CD4-positive, CD25-positive, alpha-beta regulatory T cell (primary cell): ENCODE data around the gene GGNBP2. TPM values are rescaled to one million over a fixed set of nuclear protein-coding genes. Genes with fewer than 3 reads are reported as not detected.
A peak's percentile ranks its signal among the peaks of the same experiment; 100 is the strongest.

Experiments used
- ATAC-seq, 2 donors: fragments of 150-1000 bp; cut with Tn5 transposase; one replicate each; pipeline ENCODE4 v1.10.0; 2021; ENCODE audit warnings: low read depth in 2 of 2, moderate number of reproducible peaks in 2 of 2, moderate library complexity in 1 of 2
- DNase-seq, 3 donors: peaks; one replicate each; pipeline versions ENCODE4 v3.0.0 to v3.0.0-alpha.2; 2012 to 2022; ENCODE audit warnings: mixed read lengths in 1 of 3
- H3K27ac ChIP-seq: one replicate; pipeline ENCODE4 v1.7.0; 2013; ENCODE audit warnings: mild to moderate bottlenecking, low read length; ENCODE audit not compliant: insufficient read depth, poor library complexity, severe bottlenecking
- H3K27me3 ChIP-seq: one replicate; pipeline ENCODE4 v1.7.0; 2013; ENCODE audit warnings: low read length; ENCODE audit not compliant: control insufficient read depth, insufficient read depth
- H3K36me3 ChIP-seq: one replicate; pipeline ENCODE4 v1.7.0; 2013; ENCODE audit warnings: mild to moderate bottlenecking, low read length, moderate library complexity; ENCODE audit not compliant: control insufficient read depth, insufficient read depth
- H3K4me1 ChIP-seq: 2 replicates; pipeline ENCODE4 v1.7.0; 2013; ENCODE audit warnings: mild to moderate bottlenecking, low read length; ENCODE audit not compliant: insufficient read depth, control insufficient read depth, poor library complexity, severe bottlenecking
- H3K4me3 ChIP-seq: one replicate; pipeline ENCODE4 v1.7.0; 2013; ENCODE audit warnings: low read depth, mild to moderate bottlenecking, low read length, moderate library complexity
- H3K9me3 ChIP-seq, 2 experiments: 1 replicate in 1 of 2; 2 replicates in 1 of 2; pipeline ENCODE4 v1.7.0; 2013; ENCODE audit warnings: low read length in 2 of 2, mild to moderate bottlenecking in 1 of 2, moderate library complexity in 1 of 2; ENCODE audit not compliant: control insufficient read depth in 2 of 2
- H3K27ac Mint-ChIP-seq, 3 donors: one replicate each; pipeline ENCODE4 v1.8.0; 2020 to 2022; ENCODE audit warnings: mild to moderate bottlenecking in 3 of 3, mixed read lengths in 3 of 3, moderate library complexity in 2 of 3
- H3K27me3 Mint-ChIP-seq: one replicate; pipeline ENCODE4 v1.8.0; 2022; ENCODE audit warnings: mild to moderate bottlenecking, mixed read lengths
- H3K36me3 Mint-ChIP-seq: one replicate; pipeline ENCODE4 v1.8.0; 2020; ENCODE audit warnings: mixed read lengths
- H3K4me1 Mint-ChIP-seq, 4 donors: one replicate each; pipeline ENCODE4 v1.8.0; 2020 to 2022; ENCODE audit warnings: mixed read lengths in 4 of 4, mild to moderate bottlenecking in 1 of 4
- H3K4me3 Mint-ChIP-seq, 4 donors: one replicate each; pipeline ENCODE4 v1.8.0; 2020 to 2022; ENCODE audit warnings: mild to moderate bottlenecking in 4 of 4, mixed read lengths in 4 of 4, moderate library complexity in 3 of 4
- H3K9me3 Mint-ChIP-seq, 7 donors: one replicate each; pipeline ENCODE4 v1.8.0; 2020 to 2022; ENCODE audit warnings: mixed read lengths in 7 of 7, mild to moderate bottlenecking in 3 of 7, moderate library complexity in 2 of 7
- polyA plus RNA-seq, 4 donors: library from polyadenylated mRNA; unstranded; fragments of 300-500 nt; fragmentation: Illumina TruSeq; gene quantifications; one replicate each; pipeline ENCODE4 v1.2.3, GENCODE V29; 2021
- total RNA-seq: library from RNA; stranded (reverse); gene quantifications from one replicate; pipeline ENCODE4 v1.2.3, GENCODE V29; 2022

Gene GGNBP2
- total and polyA plus RNA-seq, 5 donors from 2014 or later: 45.9 to 144 (median 59.6) TPM

GRCh38 chr17:36593656-36594316 lies 49.1 kb downstream of the GGNBP2 start:
- H3K27ac Mint-ChIP-seq: peak overlapping the region in 1 of 3 donors; percentile 23

GRCh38 chr17:36594626-36595401 lies 50.1 kb downstream of the GGNBP2 start:
- H3K9me3 ChIP-seq: no peaks in the 10 kb centered on the region
- Mint-ChIP-seq H3K4me3 (peak overlapping the region in 1 of 4 donors; percentile 67), H3K9me3 (no peaks in the 10 kb centered on the region), H3K4me1 (peaks cover 4 to 20% (median 16%) of the 10 kb centered on the region in 4 donors), H3K27ac (no peak overlapping the region), H3K27me3 (no peaks in the 10 kb centered on the region), H3K36me3 (no peaks in the 10 kb centered on the region)
- H3K27ac ChIP-seq: no peak overlapping the region
- H3K27me3 ChIP-seq: peaks cover 3% of the 10 kb centered on the region
- no peaks in the 10 kb centered on the region for H3K36me3 ChIP-seq
- ATAC-seq (no peak), DNase-seq (no peak)
- peaks cover 11% of the 10 kb centered on the region for H3K4me1 ChIP-seq
- H3K4me3 ChIP-seq: no peak overlapping the region

More at GRCh38 chr17:36593656-36594316, 49.1 kb downstream of the GGNBP2 start:
- Histone ChIP-seq H3K9me3 (no peaks in the 10 kb centered on the region), H3K4me3 (no peak overlapping the region), H3K36me3 (peaks cover 6% of the 10 kb centered on the region), H3K27me3 (peaks cover 3% of the 10 kb centered on the region), H3K4me1 (peaks cover 11% of the 10 kb centered on the region), H3K27ac (no peak overlapping the region)
- Mint-ChIP-seq H3K27me3 (no peaks in the 10 kb centered on the region), H3K4me3 (peak overlapping the region; percentile 71 to 83 (median 78)), H3K36me3 (no peaks in the 10 kb centered on the region), H3K9me3 (no peaks in the 10 kb centered on the region), H3K4me1 (peaks cover 11 to 20% (median 16%) of the 10 kb centered on the region in 4 donors)
- DNase-seq (no peak), ATAC-seq (no peak)

- no peaks in the 10 kb centered on the region for H3K9me3 ChIP-seq
- Mint-ChIP-seq H3K36me3 (no peaks in the 10 kb centered on the region), H3K9me3 (peaks cover 0 to 2% (median 0%) of the 10 kb centered on the region in 7 donors), H3K4me3 (peak overlapping the region in 2 of 4 donors; percentile 66 to 83), H3K27me3 (no peaks in the 10 kb centered on the region), H3K27ac (peak overlapping the region in 1 of 3 donors; percentile 32), H3K4me1 (peaks cover 4 to 26% (median 15%) of the 10 kb centered on the region in 4 donors)
- DNase-seq (no peak), ATAC-seq (no peak)
- H3K27ac ChIP-seq: no peak overlapping the region
- no peaks in the 10 kb centered on the region for H3K36me3 ChIP-seq
- no peak overlapping the region for H3K4me3 ChIP-seq
- H3K4me1 ChIP-seq: peaks cover 16% of the 10 kb centered on the region
- peaks cover 3% of the 10 kb centered on the region for H3K27me3 ChIP-seq
Observed at GRCh38 chr17:36597226-36597625, 52.5 kb downstream of the GGNBP2 start.

- Histone ChIP-seq H3K4me3 (no peak overlapping the region), H3K4me1 (peaks cover 17% of the 10 kb centered on the region), H3K27ac (no peak overlapping the region), H3K27me3 (no peaks in the 10 kb centered on the region), H3K9me3 (no peaks in the 10 kb centered on the region), H3K36me3 (no peaks in the 10 kb centered on the region)
- Mint-ChIP-seq H3K27me3 (no peaks in the 10 kb centered on the region), H3K9me3 (peaks cover 0 to 2% (median 0%) of the 10 kb centered on the region in 7 donors), H3K27ac (peak overlapping the region in 1 of 3 donors; percentile 38), H3K4me1 (peaks cover 4 to 27% (median 23%) of the 10 kb centered on the region in 4 donors), H3K36me3 (no peaks in the 10 kb centered on the region), H3K4me3 (peak overlapping the region in 2 of 4 donors; percentile 75 to 83)
- DNase-seq (no peak), ATAC-seq (no peak)
Observed at GRCh38 chr17:36597866-36598777, 53.4 kb downstream of the GGNBP2 start.

- H3K4me3 Mint-ChIP-seq: peak overlapping the region in 2 of 4 donors; percentile 75 to 83
Observed at GRCh38 chr17:36598951-36599401, 54.3 kb downstream of the GGNBP2 start.

GRCh38 chr17:36599546-36600250 lies 55.0 kb downstream of the GGNBP2 start:
- Mint-ChIP-seq H3K27me3 (no peaks in the 10 kb centered on the region), H3K27ac (peak overlapping the region in 1 of 3 donors; percentile 5), H3K9me3 (peaks cover 0 to 2% (median 0%) of the 10 kb centered on the region in 7 donors), H3K4me3 (peak overlapping the region in 3 of 4 donors; percentile 54 to 83 (median 60)), H3K36me3 (no peaks in the 10 kb centered on the region), H3K4me1 (peaks cover 4 to 34% (median 30%) of the 10 kb centered on the region in 4 donors)
- H3K4me1 ChIP-seq: peaks cover 24% of the 10 kb centered on the region
- H3K36me3 ChIP-seq: no peaks in the 10 kb centered on the region
- DNase-seq (no peak), ATAC-seq (no peak)
- no peaks in the 10 kb centered on the region for H3K27me3 ChIP-seq
- H3K9me3 ChIP-seq: no peaks in the 10 kb centered on the region
- no peak overlapping the region for H3K27ac ChIP-seq
- H3K4me3 ChIP-seq: no peak overlapping the region

More at GRCh38 chr17:36598951-36599401, 54.3 kb downstream of the GGNBP2 start:
- Mint-ChIP-seq H3K9me3 (peaks cover 0 to 2% (median 0%) of the 10 kb centered on the region in 7 donors), H3K36me3 (no peaks in the 10 kb centered on the region), H3K27me3 (no peaks in the 10 kb centered on the region), H3K27ac (no peak overlapping the region), H3K4me1 (peaks cover 4 to 29% (median 25%) of the 10 kb centered on the region in 4 donors)
- H3K4me1 ChIP-seq: peaks cover 24% of the 10 kb centered on the region
- H3K36me3 ChIP-seq: no peaks in the 10 kb centered on the region
- H3K4me3 ChIP-seq: no peak overlapping the region
- ATAC-seq: no peak
- H3K27ac ChIP-seq: no peak overlapping the region
- no peaks in the 10 kb centered on the region for H3K9me3 ChIP-seq
- DNase-seq: no peak
- no peaks in the 10 kb centered on the region for H3K27me3 ChIP-seq
